ENCODE measurements around the gene C17orf50.

C17orf50 gene

DNA sequence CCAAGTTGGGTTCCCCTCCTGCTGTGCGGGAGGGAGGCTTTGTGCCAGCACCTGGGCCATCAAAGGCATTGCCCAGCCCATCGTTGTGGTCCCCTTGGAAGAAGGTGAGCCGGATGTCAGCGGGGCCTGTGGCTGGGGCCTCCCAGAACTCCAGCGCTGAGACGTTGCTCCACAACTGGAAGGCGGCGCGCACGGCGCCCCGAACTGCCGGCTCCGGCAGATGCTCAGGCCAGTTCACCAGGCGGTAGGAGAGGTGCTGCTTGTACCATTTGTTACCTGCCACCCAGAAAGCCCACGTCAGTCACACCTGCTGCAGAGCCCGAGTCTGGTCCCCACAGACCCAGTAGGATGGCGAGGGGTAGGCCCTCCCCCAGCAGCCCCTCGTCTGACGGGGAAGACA is 12.4 kb downstream of the C17orf50 start:
- peaks cover 55% of the 10 kb centered on the region for H3K27me3 ChIP-seq
- no peaks in the 10 kb centered on the region for H3K9me3 ChIP-seq
- no peak overlapping the region for H3K27ac ChIP-seq
- no peaks in the 10 kb centered on the region for H3K4me1 ChIP-seq (ENCODE audit: control insufficient read depth in 1 of 2, insufficient read depth in 1 of 2, low read depth in 1 of 2, low read length in 1 of 2)
- no peak overlapping the region for H3K4me3 ChIP-seq (ENCODE audit: low read depth in 1 of 2, low read length in 1 of 2)
- TF ChIP-seq, protein P1, sequence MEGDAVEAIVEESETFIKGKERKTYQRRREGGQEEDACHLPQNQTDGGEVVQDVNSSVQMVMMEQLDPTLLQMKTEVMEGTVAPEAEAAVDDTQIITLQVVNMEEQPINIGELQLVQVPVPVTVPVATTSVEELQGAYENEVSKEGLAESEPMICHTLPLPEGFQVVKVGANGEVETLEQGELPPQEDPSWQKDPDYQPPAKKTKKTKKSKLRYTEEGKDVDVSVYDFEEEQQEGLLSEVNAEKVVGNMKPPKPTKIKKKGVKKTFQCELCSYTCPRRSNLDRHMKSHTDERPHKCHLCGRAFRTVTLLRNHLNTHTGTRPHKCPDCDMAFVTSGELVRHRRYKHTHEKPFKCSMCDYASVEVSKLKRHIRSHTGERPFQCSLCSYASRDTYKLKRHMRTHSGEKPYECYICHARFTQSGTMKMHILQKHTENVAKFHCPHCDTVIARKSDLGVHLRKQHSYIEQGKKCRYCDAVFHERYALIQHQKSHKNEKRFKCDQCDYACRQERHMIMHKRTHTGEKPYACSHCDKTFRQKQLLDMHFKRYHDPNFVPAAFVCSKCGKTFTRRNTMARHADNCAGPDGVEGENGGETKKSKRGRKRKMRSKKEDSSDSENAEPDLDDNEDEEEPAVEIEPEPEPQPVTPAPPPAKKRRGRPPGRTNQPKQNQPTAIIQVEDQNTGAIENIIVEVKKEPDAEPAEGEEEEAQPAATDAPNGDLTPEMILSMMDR (IDR thresholded peaks at IDR 0.05): no peak
- no peaks in the 10 kb centered on the region for H3K36me3 ChIP-seq

DNA sequence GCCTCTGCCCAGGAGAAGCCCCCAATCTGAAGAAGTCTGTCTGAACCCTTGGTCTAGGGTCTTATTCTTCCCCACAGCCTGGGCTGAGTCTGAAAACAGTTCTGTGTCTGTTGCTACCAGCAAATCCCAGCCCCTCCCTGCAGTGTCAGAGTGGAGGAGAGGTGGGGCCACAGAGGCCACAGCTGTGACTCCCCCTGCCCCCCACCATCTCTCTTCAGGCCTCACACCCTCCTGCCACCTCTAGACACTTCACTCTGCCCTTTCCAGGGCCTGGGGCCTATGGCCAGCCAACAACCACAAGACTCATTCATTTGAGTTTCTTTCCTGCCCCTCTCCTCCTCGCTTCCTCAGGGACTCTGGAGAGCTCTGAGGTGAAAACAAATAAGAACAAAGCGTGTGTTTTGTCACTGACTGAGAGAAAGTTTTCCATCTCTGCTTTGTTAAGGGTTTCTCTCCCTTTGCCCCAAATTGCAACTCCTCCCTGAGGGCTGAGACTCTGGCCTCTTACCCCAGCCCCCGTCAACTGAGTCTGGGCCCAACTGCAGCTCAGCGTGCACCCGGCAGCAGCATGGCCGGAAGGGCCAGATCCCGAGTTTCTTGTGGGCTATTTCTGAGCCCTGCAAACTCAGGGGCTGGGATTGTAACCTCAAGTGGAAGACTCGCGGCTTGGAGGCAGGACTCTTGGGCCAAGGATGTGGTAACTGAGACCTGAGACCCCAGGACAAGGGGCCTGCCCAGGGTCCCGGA is 13.2 kb downstream of the C17orf50 start:
- no peaks in the 10 kb centered on the region for H3K36me3 ChIP-seq
- H3K4me1 ChIP-seq (ENCODE audit: control insufficient read depth in 1 of 2, insufficient read depth in 1 of 2, low read depth in 1 of 2, low read length in 1 of 2): no peaks in the 10 kb centered on the region
- TF ChIP-seq, protein P1 (IDR thresholded peaks at IDR 0.05): no peak
- H3K4me3 ChIP-seq (ENCODE audit: low read depth in 1 of 2, low read length in 1 of 2): no peak overlapping the region
- H3K27ac ChIP-seq: no peak overlapping the region
- peaks cover 62% of the 10 kb centered on the region for H3K27me3 ChIP-seq
- H3K9me3 ChIP-seq: no peaks in the 10 kb centered on the region

GRCh38 chr17:35774499-35774898 is 13.8 kb downstream of the C17orf50 start:
- H3K36me3 ChIP-seq: no peaks in the 10 kb centered on the region
- H3K4me3 ChIP-seq (ENCODE audit: low read depth in 1 of 2, low read length in 1 of 2): no peak overlapping the region
- no peaks in the 10 kb centered on the region for H3K9me3 ChIP-seq
- no peak overlapping the region for H3K27ac ChIP-seq
- no peaks in the 10 kb centered on the region for H3K4me1 ChIP-seq (ENCODE audit: control insufficient read depth in 1 of 2, insufficient read depth in 1 of 2, low read depth in 1 of 2, low read length in 1 of 2)
- H3K27me3 ChIP-seq: peaks cover 69% of the 10 kb centered on the region
- TF ChIP-seq, protein P1 (IDR thresholded peaks at IDR 0.05): no peak

DNA sequence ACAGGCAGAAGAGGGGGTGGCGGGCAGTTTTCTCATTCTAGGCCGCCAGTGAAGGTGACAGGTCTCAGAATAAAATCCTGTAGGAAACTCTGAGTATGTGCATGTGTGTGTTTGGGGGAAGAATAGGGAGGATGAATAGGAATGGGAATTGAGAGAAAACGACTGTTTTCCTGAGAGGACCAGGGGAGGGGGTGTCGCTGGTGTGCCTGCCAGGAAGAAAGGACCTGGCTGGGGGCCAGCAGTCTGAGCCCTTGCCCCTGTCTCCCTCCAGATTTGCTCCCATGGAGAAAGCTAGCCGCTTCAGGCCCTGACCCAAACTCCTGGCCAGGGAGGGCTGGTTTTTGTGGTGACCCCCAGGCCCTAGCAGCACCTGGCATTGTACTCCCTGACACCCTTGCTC is 14.4 kb downstream of the C17orf50 start:
- H3K27me3 ChIP-seq: peaks cover 71% of the 10 kb centered on the region
- no peaks in the 10 kb centered on the region for H3K36me3 ChIP-seq

GRCh38 chr17:35775583-35775982 is 14.9 kb downstream of the C17orf50 start:
- Histone ChIP-seq H3K27ac (no peak overlapping the region), H3K4me1 (ENCODE audit: control insufficient read depth in 1 of 2, insufficient read depth in 1 of 2, low read depth in 1 of 2, low read length in 1 of 2) (no peaks in the 10 kb centered on the region), H3K9me3 (no peaks in the 10 kb centered on the region), H3K27me3 (peaks cover 71% of the 10 kb centered on the region), H3K4me3 (ENCODE audit: low read depth in 1 of 2, low read length in 1 of 2) (no peak overlapping the region), H3K36me3 (no peaks in the 10 kb centered on the region)
- TF ChIP-seq, protein P1 (IDR thresholded peaks at IDR 0.05): no peak

More for the DNA sequence above, 14.4 kb downstream of the C17orf50 start:
- Histone ChIP-seq H3K27ac (no peak overlapping the region), H3K4me1 (ENCODE audit: control insufficient read depth in 1 of 2, insufficient read depth in 1 of 2, low read depth in 1 of 2, low read length in 1 of 2) (no peaks in the 10 kb centered on the region), H3K9me3 (no peaks in the 10 kb centered on the region), H3K4me3 (ENCODE audit: low read depth in 1 of 2, low read length in 1 of 2) (no peak overlapping the region)
- TF ChIP-seq, protein P1 (IDR thresholded peaks at IDR 0.05): no peak

Data from neutrophil (primary cell).